Upper lobe of right lung (tissue), 1 donor: ENCODE measurements around the gene TAF8. TPM values are rescaled to one million over a fixed set of nuclear protein-coding genes. Genes with fewer than 3 reads are reported as not detected.

Source experiments
- ATAC-seq: fragments of 200-7000 bp; cut with Tn5 transposase; one replicate; pipeline ENCODE4 v1.9.1; 2020; ENCODE audit warnings: mild to moderate bottlenecking, moderate library complexity
- DNase-seq: peaks from one replicate; pipeline ENCODE4 v3.0.0-alpha.2; 2020
- H3K27ac ChIP-seq: fragments of 200-600 bp; one replicate; pipeline ENCODE4 v1.8.0; 2022
- H3K27me3 ChIP-seq: fragments of 200-600 bp; one replicate; pipeline ENCODE4 v1.8.0; 2022; ENCODE audit warnings: mild to moderate bottlenecking
- H3K36me3 ChIP-seq: fragments of 200-600 bp; one replicate; pipeline ENCODE4 v1.8.0; 2022
- H3K4me1 ChIP-seq: fragments of 200-600 bp; one replicate; pipeline ENCODE4 v1.8.0; 2022
- H3K4me3 ChIP-seq: fragments of 200-600 bp; one replicate; pipeline ENCODE4 v1.8.0; 2022; ENCODE audit warnings: mild to moderate bottlenecking
- H3K9me3 ChIP-seq: fragments of 200-600 bp; one replicate; pipeline ENCODE4 v1.8.0; 2022
- intact Hi-C: fragments of 100-400 bp; cut with DNase I; formaldehyde crosslinking; loops from one replicate; pipeline ENCODE4 v1.11.0; 2022
- total RNA-seq: library from RNA; stranded (reverse); fragmentation: NEBNext Ultra II Directional; extraction: Animal tissue kit (Norgen Biotek cat#: 25700); gene quantifications from one replicate; pipeline ENCODE4 v1.2.1, GENCODE V29; 2021
- TF ChIP-seq, protein P1 (sequence below): fragments of 200-600 bp; IDR thresholded peaks from one replicate; pipeline ENCODE4 v1.8.0; 2022; ENCODE audit warnings: antibody characterized with exemption
- donor health status: DM: no; HTN: yes; CAD: no; lungs with severe emphysema.

The TAF8 gene
- total RNA-seq, 1 donor from 2014 or later = 31.1 TPM

DNA sequence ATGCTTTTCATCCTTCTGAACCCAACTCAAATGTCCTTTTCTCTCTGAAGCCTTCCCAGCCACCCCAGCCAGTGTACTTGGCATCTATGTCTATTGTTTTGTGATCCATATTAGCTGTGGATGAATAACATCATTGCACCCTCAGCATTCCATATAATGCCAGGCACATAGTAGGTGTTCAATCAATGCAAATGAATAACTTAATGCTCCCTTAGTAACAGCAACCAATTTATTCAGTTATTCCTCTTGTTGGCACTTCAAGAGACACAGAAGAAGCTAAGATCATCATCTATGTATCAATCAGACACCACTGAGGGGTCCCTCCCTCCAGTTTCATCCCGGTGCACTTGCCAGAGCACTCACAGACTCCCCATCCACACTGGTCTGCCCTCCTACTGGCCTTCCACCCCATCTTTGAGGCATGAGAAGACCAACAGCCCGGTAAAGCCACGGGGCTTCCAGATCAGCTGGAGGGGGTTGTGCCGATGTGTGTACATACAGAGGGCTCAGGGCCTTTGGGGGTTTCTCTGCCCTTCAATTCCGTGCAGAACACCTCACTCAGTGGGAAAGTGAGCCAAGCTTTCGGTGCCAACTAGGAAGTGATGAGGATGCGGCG is 2.4 kb upstream of the TAF8 start:
- Histone ChIP-seq H3K27ac (peak overlapping the region; percentile 96), H3K9me3 (no peaks in the 10 kb centered on the region), H3K4me3 (peak overlapping the region; percentile 87), H3K27me3 (no peaks in the 10 kb centered on the region), H3K4me1 (peaks cover 77% of the 10 kb centered on the region), H3K36me3 (peaks cover 15% of the 10 kb centered on the region)
- intact Hi-C loops = no loop called here
- TF ChIP-seq, protein P1, sequence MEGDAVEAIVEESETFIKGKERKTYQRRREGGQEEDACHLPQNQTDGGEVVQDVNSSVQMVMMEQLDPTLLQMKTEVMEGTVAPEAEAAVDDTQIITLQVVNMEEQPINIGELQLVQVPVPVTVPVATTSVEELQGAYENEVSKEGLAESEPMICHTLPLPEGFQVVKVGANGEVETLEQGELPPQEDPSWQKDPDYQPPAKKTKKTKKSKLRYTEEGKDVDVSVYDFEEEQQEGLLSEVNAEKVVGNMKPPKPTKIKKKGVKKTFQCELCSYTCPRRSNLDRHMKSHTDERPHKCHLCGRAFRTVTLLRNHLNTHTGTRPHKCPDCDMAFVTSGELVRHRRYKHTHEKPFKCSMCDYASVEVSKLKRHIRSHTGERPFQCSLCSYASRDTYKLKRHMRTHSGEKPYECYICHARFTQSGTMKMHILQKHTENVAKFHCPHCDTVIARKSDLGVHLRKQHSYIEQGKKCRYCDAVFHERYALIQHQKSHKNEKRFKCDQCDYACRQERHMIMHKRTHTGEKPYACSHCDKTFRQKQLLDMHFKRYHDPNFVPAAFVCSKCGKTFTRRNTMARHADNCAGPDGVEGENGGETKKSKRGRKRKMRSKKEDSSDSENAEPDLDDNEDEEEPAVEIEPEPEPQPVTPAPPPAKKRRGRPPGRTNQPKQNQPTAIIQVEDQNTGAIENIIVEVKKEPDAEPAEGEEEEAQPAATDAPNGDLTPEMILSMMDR = no peak
- DNase-seq (peak; percentile 12), ATAC-seq (no peak)

DNA sequence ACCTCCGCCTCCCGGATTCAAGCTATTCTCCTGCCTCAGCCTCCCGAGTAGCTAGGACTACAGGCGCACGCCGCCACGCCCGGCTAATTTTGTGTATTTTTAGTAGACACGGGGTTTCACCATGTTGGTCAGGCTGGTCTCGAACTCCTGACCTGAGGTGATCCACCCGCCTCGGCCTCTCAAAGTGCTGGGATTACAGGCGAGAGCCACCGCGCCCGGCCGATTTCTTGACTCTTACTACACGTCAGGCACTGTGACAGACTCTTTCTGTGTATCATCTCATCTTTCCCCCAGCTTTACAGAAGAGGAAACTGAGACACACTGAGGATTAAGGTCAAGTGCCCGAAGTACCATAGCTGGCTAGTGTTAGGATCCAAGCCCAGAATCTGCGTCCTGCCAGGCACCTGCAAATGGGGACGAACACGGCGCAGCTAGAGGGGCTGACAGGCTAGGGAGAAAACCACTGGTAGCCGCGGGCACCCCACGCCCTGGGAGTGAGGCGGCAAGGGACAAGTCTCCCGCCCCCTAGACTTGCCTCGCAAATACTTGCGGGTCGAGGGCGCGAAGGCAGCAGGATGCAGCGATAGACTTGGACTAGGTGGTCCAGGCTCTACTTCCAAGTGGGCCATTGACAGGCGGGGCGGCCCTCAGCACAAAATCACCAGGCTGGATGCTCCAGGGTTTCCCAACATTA is 1.1 kb upstream of the TAF8 start:
- intact Hi-C loops = no loop called here
- Histone ChIP-seq H3K9me3 (no peaks in the 10 kb centered on the region), H3K4me3 (peak overlapping the region; percentile 87), H3K4me1 (peaks cover 65% of the 10 kb centered on the region), H3K27ac (peak overlapping the region; percentile 96), H3K36me3 (peaks cover 26% of the 10 kb centered on the region), H3K27me3 (no peaks in the 10 kb centered on the region)
- DNase-seq = peak; percentile 75
- no peak for ATAC-seq
- TF ChIP-seq, protein P1 = no peak

DNA sequence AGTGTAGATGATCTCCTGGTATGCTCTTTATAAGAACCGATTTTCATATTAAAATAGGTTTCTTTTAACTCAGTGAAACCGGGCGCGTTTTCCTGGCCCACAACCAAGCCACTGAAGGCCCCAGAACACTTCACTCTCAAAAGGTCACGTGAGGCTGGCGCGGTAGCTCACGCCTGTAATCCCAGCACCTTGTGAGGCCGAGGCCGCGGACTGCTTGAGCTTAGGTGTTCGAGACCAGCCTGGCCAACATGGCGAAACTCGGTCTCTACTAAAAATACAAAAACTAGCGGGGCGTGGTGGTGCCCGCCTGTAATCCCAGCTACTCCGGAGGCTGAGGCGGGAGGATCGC is 402 bp upstream of the TAF8 start:
- H3K4me1 ChIP-seq = peaks cover 58% of the 10 kb centered on the region
- no peaks in the 10 kb centered on the region for H3K9me3 ChIP-seq
- ATAC-seq = no peak
- H3K27me3 ChIP-seq = no peaks in the 10 kb centered on the region
- intact Hi-C loops = no loop called here
- DNase-seq = peak; percentile 85
- peaks cover 32% of the 10 kb centered on the region for H3K36me3 ChIP-seq
- peak overlapping the region; percentile 96 for H3K27ac ChIP-seq
- H3K4me3 ChIP-seq = peak overlapping the region; percentile 87
- TF ChIP-seq, protein P1 = no peak

DNA sequence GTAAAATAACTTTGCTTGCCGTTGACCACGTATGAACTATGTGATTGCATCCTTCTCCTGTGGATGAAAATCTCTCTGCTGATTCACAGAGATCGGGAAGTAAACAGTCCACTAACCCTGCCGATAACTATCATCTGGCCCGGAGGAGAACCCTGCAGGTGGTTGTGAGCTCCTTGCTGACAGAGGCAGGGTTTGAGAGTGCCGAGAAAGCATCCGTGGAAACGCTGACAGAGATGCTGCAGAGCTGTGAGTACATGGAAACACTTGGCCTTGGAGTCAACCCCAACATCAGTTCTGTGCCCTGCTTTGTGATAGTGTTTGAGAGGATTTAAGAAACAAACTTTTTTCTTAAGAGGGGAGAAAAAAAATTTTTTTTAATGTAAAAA is 937 bp downstream of the TAF8 start:
- intact Hi-C loops = no loop called here
- H3K4me3 ChIP-seq = peak overlapping the region; percentile 87
- ATAC-seq = no peak

DNA sequence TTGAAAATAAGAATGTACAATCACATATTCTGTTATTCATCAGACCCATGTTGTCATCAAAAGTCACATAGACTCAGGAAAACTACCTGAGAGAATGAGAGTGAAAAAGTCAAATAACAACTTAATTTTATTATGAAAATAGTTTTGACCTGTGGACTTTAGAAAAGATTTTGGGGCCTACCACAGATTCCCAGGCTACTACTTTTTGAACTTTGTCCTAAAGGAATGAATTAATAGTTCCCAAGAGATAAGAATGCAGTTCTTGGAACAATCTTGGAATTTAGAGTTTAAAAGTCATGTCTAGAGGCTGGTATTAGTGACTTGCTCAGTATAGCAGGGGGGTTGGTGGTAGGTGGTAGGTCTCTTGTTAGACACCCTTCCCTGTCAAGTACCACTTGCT is 3.3 kb downstream of the TAF8 start:
- intact Hi-C loops = no loop called here
- H3K4me1 ChIP-seq = peaks cover 32% of the 10 kb centered on the region
- TF ChIP-seq, protein P1 = no peak
- no peak overlapping the region for H3K27ac ChIP-seq
- ATAC-seq (no peak), DNase-seq (no peak)
- no peak overlapping the region for H3K4me3 ChIP-seq
- peaks cover 69% of the 10 kb centered on the region for H3K36me3 ChIP-seq
- H3K9me3 ChIP-seq = no peaks in the 10 kb centered on the region
- H3K27me3 ChIP-seq = no peaks in the 10 kb centered on the region

More for the DNA sequence above, 937 bp downstream of the TAF8 start:
- Histone ChIP-seq H3K27ac (peak overlapping the region; percentile 96), H3K27me3 (no peaks in the 10 kb centered on the region), H3K36me3 (peaks cover 46% of the 10 kb centered on the region), H3K9me3 (no peaks in the 10 kb centered on the region), H3K4me1 (peaks cover 47% of the 10 kb centered on the region)
- DNase-seq = peak; percentile 19
- TF ChIP-seq, protein P1 = no peak
